ENCODE results near the gene RORB. TPM values are rescaled to one million over a fixed set of nuclear protein-coding genes. Genes with fewer than 3 reads are reported as not detected.

Gene RORB
- total and polyA plus RNA-seq, 12 donors: 0.28 to 8.8 (median 3.7) TPM

- H3K4me3 ChIP-seq: no peak overlapping the region
- no peak for DNase-seq
- intact Hi-C loops (cut with DNase I): no loop called here
- TF ChIP-seq CTCF (IDR thresholded peaks at IDR 0.05) (no peak), POLR2A (IDR thresholded peaks at IDR 0.05) (no peak)
- H3K9me3 ChIP-seq (replicated peaks in 1 of 3): no peaks in the 10 kb centered on the region
- no peaks in the 10 kb centered on the region for H3K27me3 ChIP-seq
- no peaks in the 10 kb centered on the region for H3K36me3 ChIP-seq (replicated peaks in 1 of 2)
- no peaks in the 10 kb centered on the region for H3K4me1 ChIP-seq (replicated peaks in 1 of 2)
- WGBS, 4 donors: 78 to 89% (median 85%) methylated on average over 2 of the region's 2 CpGs
- no peak overlapping the region for H3K27ac ChIP-seq
Measured at GRCh38 chr9:74610523-74611061, 113.5 kb downstream of the RORB start.

- Histone ChIP-seq H3K9me3 (replicated peaks in 1 of 3) (no peaks in the 10 kb centered on the region), H3K36me3 (replicated peaks in 1 of 2) (no peaks in the 10 kb centered on the region), H3K4me1 (replicated peaks in 1 of 2) (no peaks in the 10 kb centered on the region), H3K27me3 (no peaks in the 10 kb centered on the region), H3K4me3 (no peak overlapping the region), H3K27ac (no peak overlapping the region)
- no peak for DNase-seq
- WGBS, 4 donors: 72 to 85% (median 77%) methylated on average over 7 of the region's 7 CpGs
- intact Hi-C loops (cut with DNase I): no loop called here
- TF ChIP-seq POLR2A (IDR thresholded peaks at IDR 0.05) (no peak), CTCF (IDR thresholded peaks at IDR 0.05) (no peak)
Measured at GRCh38 chr9:74630228-74630627, 133.1 kb downstream of the RORB start.

- H3K4me1 ChIP-seq (replicated peaks in 1 of 2): no peaks in the 10 kb centered on the region
- no peak overlapping the region for H3K27ac ChIP-seq
- H3K4me3 ChIP-seq: no peak overlapping the region
- no peaks in the 10 kb centered on the region for H3K9me3 ChIP-seq (replicated peaks in 1 of 3)
- 41 to 64% (median 50%) methylated on average over 1 of the region's 1 CpG for WGBS, 4 donors
- no peaks in the 10 kb centered on the region for H3K36me3 ChIP-seq (replicated peaks in 1 of 2)
- TF ChIP-seq CTCF (IDR thresholded peaks at IDR 0.05) (no peak), POLR2A (IDR thresholded peaks at IDR 0.05) (no peak)
- no peaks in the 10 kb centered on the region for H3K27me3 ChIP-seq
- DNase-seq: no peak
- intact Hi-C loops (cut with DNase I): no loop called here
Measured at GRCh38 chr9:74639112-74639511, 142.0 kb downstream of the RORB start.

- intact Hi-C loops (cut with DNase I): no loop called here
- Histone ChIP-seq H3K9me3 (replicated peaks in 1 of 3) (no peaks in the 10 kb centered on the region), H3K4me1 (replicated peaks in 1 of 2) (no peaks in the 10 kb centered on the region), H3K27me3 (no peaks in the 10 kb centered on the region), H3K4me3 (no peak overlapping the region), H3K36me3 (replicated peaks in 1 of 2) (no peaks in the 10 kb centered on the region), H3K27ac (no peak overlapping the region)
- no peak for DNase-seq
- 91 to 95% (median 94%) methylated on average over 5 to 12 of the region's 12 CpGs for WGBS, 4 donors
- TF ChIP-seq CTCF (IDR thresholded peaks at IDR 0.05) (no peak), POLR2A (IDR thresholded peaks at IDR 0.05) (no peak)
Measured at GRCh38 chr9:74642376-74642775, 145.2 kb downstream of the RORB start.

All from adrenal gland (tissue), 12 donors.